ENCODE results near the gene RAB1B. TPM values are rescaled to one million over a fixed set of nuclear protein-coding genes. Genes with fewer than 3 reads are reported as not detected.

RAB1B gene
- total and polyA plus RNA-seq, 12 donors: 117 to 153 (median 132) TPM

DNA sequence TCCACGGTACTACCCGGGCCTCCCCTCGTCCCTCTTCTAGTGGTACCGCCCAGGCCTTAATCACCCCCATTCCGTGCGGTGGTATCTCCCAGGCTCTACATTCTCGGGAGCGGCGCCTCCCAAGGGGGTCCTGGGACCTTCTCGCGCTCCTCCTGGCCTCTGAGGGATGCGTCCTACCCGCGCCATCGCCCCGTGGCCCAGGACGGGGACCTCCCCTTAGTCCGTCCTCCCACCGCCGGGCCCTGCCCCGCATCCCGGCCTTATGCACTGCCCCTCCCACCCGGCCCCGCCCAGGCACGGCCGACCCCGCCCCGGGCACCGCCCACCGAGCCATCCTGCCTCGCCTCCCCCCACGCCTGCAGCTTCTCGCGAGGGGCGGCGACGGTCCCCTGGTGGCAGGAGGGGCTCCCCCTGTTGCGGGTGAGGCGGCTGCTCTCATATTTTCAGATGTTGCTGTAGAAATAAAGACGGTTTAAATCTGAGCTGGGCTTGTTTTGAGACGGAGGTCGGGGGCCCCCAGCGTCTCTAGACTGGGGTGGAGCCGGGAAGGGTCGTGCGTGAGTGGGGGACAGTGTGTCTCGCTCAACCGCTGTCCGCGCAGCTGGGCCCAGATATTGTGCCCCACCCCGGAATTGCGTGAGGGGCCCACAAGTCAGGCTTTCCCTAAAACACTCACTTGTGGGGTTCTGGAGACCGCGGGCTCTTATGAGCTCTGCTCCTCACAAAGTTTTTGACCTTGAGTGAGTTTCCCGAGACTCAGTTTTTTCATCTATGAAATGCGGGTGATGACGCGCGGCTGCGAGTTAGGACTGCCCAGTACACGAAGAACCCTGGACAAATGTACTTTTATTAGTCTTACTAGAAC, 828 bp upstream of the RAB1B start:
- Histone ChIP-seq H3K36me3 (peaks cover 0 to 63% (median 8%) of the 10 kb centered on the region in 9 donors), H3K9me3 (no peaks in the 10 kb centered on the region), H3K4me1 (peaks cover 7 to 33% (median 24%) of the 10 kb centered on the region in 9 donors), H3K4me3 (peak overlapping the region; percentile 53 to 97 (median 86)), H3K27ac (peak overlapping the region; percentile 84 to 99 (median 98)), H3K27me3 (no peaks in the 10 kb centered on the region)
- peak; percentile 91 to 94 for DNase-seq
- ATAC-seq: peak; percentile 82 to 90 (median 88)
- 0% methylated on average over 61 of the region's 61 CpGs for WGBS, 2 donors
- TF ChIP-seq CTCF (IDR thresholded peaks at IDR 0.05): peak in 5 of 9 donors; percentile 11 to 31 (median 17)
- intact Hi-C loops (cut with DNase I): no loop called here

DNA sequence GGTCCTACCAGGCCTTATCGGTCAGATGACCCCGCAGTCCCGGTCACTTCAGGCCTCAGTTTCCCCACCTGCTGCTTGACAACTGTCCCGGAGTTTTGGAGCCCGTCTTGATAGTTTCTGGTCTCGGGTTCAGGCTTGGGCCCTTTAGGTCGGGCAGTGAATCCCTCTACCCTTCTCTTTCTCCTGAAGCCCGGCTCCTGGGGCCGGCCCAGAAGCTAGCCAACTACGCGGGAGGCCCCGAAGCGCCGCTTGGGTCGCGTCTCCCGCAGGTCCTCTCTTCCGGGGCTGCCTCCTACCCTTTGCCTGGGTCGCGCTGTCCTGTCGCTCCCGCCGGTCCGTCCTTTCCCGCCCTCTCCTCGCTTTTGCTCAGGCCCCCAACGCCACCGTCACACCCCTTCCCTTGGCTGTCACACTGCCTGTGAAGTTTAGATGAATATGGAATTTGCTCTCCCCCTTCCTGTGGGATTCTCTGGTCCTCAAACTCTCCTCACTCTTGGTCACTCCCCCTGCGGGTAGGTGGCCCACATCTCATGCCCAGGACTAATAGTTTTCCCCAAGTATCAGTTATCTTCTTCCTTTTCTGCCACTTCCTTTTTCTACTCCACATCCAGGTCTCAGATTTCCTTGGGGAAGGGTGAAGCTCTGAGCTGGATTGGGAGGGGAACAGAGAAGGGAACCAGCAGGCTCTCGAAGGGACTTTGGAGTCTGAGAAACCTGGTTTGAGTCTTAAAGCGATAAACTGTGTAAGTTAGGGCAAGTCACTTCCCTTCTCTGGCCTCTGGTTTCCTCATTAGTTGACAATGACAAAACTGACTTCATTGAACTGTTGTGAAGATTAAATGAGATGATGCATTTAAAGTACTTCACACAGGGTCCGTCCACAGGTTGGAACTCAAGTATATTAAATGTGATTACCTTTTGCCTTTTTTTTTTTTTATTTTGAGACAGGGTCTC, 790 bp downstream of the RAB1B start:
- DNase-seq (no peak), ATAC-seq (no peak)
- Histone ChIP-seq H3K27me3 (no peaks in the 10 kb centered on the region), H3K27ac (peak overlapping the region; percentile 84 to 99 (median 98)), H3K4me3 (peak overlapping the region; percentile 61 to 97 (median 89)), H3K36me3 (peaks cover 0 to 63% (median 25%) of the 10 kb centered on the region in 9 donors), H3K4me1 (peaks cover 7 to 33% (median 24%) of the 10 kb centered on the region in 9 donors), H3K9me3 (no peaks in the 10 kb centered on the region)
- 3% methylated on average over 32 of the region's 32 CpGs for WGBS, 2 donors
- intact Hi-C loops (cut with DNase I): no loop called here
- TF ChIP-seq CTCF (IDR thresholded peaks at IDR 0.05): peak in 2 of 9 donors; percentile 6 to 8

GRCh38 chr11:66271816-66272215, 3.4 kb downstream of the RAB1B start:
- ATAC-seq: no peak
- H3K27ac ChIP-seq: no peak overlapping the region
- whole genome bisulfite sequencing, 2 donors: 92 to 97% methylated on average over 7 of the region's 7 CpGs
- intact Hi-C loops (cut with DNase I): no loop called here
- H3K36me3 ChIP-seq: peaks cover 0 to 66% (median 43%) of the 10 kb centered on the region in 9 donors
- H3K4me1 ChIP-seq: peaks cover 6 to 30% (median 24%) of the 10 kb centered on the region in 9 donors
- DNase-seq: no peak
- H3K4me3 ChIP-seq: no peak overlapping the region
- TF ChIP-seq CTCF (IDR thresholded peaks at IDR 0.05): no peak
- H3K27me3 ChIP-seq: no peaks in the 10 kb centered on the region
- H3K9me3 ChIP-seq: no peaks in the 10 kb centered on the region

GRCh38 chr11:66272596-66272995, 4.2 kb downstream of the RAB1B start:
- Histone ChIP-seq H3K36me3 (peaks cover 0 to 67% (median 43%) of the 10 kb centered on the region in 9 donors), H3K4me1 (peaks cover 3 to 29% (median 22%) of the 10 kb centered on the region in 9 donors), H3K27ac (no peak overlapping the region), H3K9me3 (no peaks in the 10 kb centered on the region), H3K4me3 (no peak overlapping the region), H3K27me3 (no peaks in the 10 kb centered on the region)
- intact Hi-C loops (cut with DNase I): no loop called here
- no peak for TF ChIP-seq CTCF (IDR thresholded peaks at IDR 0.05)
- 89 to 98% methylated on average over 2 of the region's 2 CpGs for WGBS, 2 donors
- DNase-seq (no peak), ATAC-seq (no peak)

All from heart right ventricle (tissue), 16 donors.